Left lung (tissue), 10 donors: ENCODE results near the gene AMH. TPM values are rescaled to one million over a fixed set of nuclear protein-coding genes. Genes with fewer than 3 reads are reported as not detected.

ENCODE experiments used
- ATAC-seq: fragments of 200-7000 bp; cut with Tn5 transposase; one replicate; pipeline ENCODE4 v1.9.1; 2020; ENCODE audit warnings: moderate library complexity
- DNase-seq, 4 donors: peaks; one replicate each; pipeline ENCODE4 v3.0.0-alpha.2; 2013 to 2020
- H3K27ac ChIP-seq, 2 donors: fragments of 200-600 bp; sonication (generic) in 1 of 2; one replicate each; pipeline versions ENCODE4 v1.5.0 to v1.8.0; 2020 to 2021
- H3K27me3 ChIP-seq, 2 donors: fragments of 200-600 bp; sonication (generic) in 1 of 2; one replicate each; pipeline versions ENCODE4 v1.5.0 to v1.8.0; 2020 to 2021
- H3K36me3 ChIP-seq, 2 donors: fragments of 200-600 bp; sonication (generic) in 1 of 2; one replicate each; pipeline versions ENCODE4 v1.5.0 to v1.8.0; 2020 to 2021
- H3K4me1 ChIP-seq, 2 donors: fragments of 200-600 bp; one replicate each; pipeline ENCODE4 v1.8.0; 2021
- H3K4me3 ChIP-seq, 2 donors: fragments of 200-600 bp; sonication (generic) in 1 of 2; one replicate each; pipeline versions ENCODE4 v1.5.0 to v1.8.0; 2020 to 2021; ENCODE audit warnings: mild to moderate bottlenecking in 1 of 2
- H3K9me3 ChIP-seq, 2 donors: fragments of 200-600 bp; sonication (generic) in 1 of 2; one replicate each; pipeline versions ENCODE4 v1.5.0 to v1.8.0; 2020 to 2021
- intact Hi-C, 2 donors: fragments of 100-400 bp; cut with DNase I; formaldehyde crosslinking; loops; one replicate each; pipeline versions ENCODE4 v1.11.2 to v1.14.2; 2022
- polyA plus RNA-seq, 6 donors: library from polyadenylated mRNA; unstranded; fragments of 120-200 nt; gene quantifications; one replicate each; pipeline ENCODE4 v1.2.1, GENCODE V29; 2013; ENCODE audit not compliant: insufficient read length in 6 of 6
- total RNA-seq, 2 donors: library from RNA; stranded (reverse); fragmentation: NEBNext Ultra II Directional; extraction: Animal tissue kit (Norgen Biotek cat#: 25700); gene quantifications; one replicate each; pipeline ENCODE4 v1.2.1, GENCODE V29; 2021
- TF ChIP-seq, protein P1 (sequence below), 2 donors: fragments of 200-600 bp; sonication (generic) in 1 of 2; IDR thresholded peaks; one replicate each; pipeline versions ENCODE4 v1.5.0 to v1.8.0; 2021; ENCODE audit warnings: antibody characterized with exemption in 2 of 2
- donor health status: DM: no; HTN: yes; CAD: no.
- donor health status: DM: no; HTN: no; CAD: no.

Gene AMH
- total and polyA plus RNA-seq, 8 donors = 0.13 to 3.7 (median 1.2) TPM

DNA sequence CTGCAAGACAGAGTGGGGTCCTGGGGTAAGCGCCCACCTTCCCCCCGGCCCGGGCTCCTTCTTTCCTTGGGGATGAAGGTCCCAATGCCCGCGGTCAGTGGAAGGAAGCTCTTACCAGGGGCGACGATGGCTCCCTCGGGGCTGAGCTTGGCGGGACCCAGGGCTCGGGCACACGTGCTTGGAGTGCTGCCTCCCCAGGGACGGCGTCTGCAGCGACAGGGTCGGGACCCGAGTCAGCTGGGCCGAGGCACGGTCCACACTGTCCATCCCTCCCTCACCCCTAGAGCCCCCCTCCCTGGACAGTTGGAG is 3.6 kb downstream of the AMH start:
- Histone ChIP-seq H3K36me3 (peaks cover 0 to 18% of the 10 kb centered on the region in 2 donors), H3K27ac (no peak overlapping the region), H3K4me3 (peak overlapping the region in 1 of 2 donors; percentile 3), H3K4me1 (peaks cover 23 to 41% of the 10 kb centered on the region in 2 donors), H3K9me3 (no peaks in the 10 kb centered on the region), H3K27me3 (peaks cover 53 to 60% of the 10 kb centered on the region in 2 donors)
- ATAC-seq (no peak), DNase-seq (no peak)
- intact Hi-C loops = no loop called here
- TF ChIP-seq, protein P1, sequence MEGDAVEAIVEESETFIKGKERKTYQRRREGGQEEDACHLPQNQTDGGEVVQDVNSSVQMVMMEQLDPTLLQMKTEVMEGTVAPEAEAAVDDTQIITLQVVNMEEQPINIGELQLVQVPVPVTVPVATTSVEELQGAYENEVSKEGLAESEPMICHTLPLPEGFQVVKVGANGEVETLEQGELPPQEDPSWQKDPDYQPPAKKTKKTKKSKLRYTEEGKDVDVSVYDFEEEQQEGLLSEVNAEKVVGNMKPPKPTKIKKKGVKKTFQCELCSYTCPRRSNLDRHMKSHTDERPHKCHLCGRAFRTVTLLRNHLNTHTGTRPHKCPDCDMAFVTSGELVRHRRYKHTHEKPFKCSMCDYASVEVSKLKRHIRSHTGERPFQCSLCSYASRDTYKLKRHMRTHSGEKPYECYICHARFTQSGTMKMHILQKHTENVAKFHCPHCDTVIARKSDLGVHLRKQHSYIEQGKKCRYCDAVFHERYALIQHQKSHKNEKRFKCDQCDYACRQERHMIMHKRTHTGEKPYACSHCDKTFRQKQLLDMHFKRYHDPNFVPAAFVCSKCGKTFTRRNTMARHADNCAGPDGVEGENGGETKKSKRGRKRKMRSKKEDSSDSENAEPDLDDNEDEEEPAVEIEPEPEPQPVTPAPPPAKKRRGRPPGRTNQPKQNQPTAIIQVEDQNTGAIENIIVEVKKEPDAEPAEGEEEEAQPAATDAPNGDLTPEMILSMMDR (IDR thresholded peaks at IDR 0.05) = no peak

DNA sequence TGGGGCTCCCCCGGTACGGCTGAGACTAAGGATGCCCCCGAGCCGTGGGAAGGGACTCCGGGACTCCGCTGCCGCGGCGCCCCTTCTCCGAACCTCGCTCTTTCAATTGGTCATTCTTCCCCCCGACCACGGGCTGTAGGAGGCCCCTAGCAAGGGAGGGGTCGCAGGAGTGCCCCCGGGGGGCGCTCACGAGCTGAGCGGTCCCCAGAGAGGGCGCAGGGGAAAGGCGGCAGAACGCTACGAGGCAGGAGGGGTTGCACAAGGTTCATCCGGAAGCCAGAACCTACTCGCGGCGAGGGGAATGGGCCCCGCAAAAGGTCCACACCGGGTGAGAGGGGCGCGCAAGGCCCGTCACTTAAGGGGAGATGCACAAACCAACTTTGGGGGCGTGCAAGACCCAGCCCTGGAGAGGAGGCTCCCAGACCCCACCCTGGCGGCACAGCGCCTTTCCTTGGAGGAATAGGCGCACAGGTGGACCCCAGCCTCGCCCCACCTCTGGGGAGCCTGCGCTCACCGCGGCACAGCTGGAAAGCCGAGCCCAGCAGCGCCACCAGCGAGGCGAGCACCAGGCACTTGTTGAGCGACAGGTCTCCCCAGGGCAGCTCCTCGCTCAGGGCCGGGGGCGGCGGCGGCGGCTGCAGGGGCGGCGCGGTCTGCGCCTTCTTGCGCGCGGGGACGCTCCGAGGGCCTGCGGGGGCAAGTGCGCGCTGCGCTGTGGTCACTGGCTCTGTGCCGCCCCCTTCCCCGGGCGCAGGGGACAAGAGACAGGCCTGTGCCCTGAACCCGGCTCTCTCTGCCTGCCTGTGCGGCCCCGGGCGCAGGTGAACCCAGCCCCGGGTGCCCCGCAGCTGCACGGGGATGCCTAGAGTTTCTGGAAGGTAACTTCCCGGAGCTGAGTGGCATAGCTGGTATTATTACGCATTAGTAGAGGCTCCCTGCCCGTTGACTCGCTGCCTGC is 4.3 kb downstream of the AMH start:
- no peaks in the 10 kb centered on the region for H3K9me3 ChIP-seq
- intact Hi-C loops = no loop called here
- TF ChIP-seq, protein P1 (IDR thresholded peaks at IDR 0.05) = no peak
- peaks cover 53 to 60% of the 10 kb centered on the region in 2 donors for H3K27me3 ChIP-seq
- ATAC-seq = no peak
- H3K4me3 ChIP-seq = peak overlapping the region in 1 of 2 donors; percentile 3
- H3K27ac ChIP-seq = no peak overlapping the region
- peaks cover 23 to 41% of the 10 kb centered on the region in 2 donors for H3K4me1 ChIP-seq
- peaks cover 0 to 11% of the 10 kb centered on the region in 2 donors for H3K36me3 ChIP-seq
- no peak for DNase-seq

DNA sequence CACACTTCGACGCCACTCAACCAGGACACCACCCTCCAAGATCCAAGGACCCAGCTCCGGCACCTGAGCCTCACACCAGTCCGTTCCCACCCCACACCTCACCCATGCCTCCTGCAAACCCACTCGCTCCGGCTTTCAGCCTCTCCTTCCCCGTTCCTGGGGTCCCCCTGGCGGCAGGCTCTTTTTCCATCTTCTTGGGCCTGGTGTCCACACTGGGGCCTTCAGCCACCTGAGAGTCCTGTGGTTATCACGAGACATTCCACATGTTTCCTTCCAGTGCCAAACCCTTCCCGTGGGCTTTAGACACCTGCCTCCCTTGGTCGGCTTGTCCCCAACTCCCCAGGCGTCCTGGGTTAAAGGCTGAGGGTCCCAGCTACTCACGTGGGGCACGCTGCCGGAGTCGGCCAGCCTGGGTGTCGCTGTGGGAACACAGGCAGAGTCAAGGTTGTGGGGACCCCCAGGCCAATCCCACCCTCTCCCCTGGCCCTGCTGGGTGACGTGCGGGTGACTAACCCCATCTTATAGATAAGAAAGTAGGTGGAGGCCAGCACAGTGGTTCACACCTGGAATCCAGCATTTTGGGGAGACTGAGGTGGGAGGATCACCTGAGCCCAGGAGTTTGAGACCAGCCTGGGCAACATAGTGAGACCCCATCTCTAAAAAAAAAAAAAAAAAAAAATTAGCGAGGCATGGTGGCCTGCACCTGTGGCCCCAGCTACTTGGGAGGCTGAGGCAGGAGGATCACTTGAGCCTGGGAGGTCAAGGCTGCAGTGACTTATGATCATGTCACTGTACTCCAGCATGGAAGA is 5.1 kb downstream of the AMH start:
- no peak for DNase-seq
- TF ChIP-seq, protein P1 (IDR thresholded peaks at IDR 0.05) = no peak
- no peak overlapping the region for H3K4me3 ChIP-seq
- H3K4me1 ChIP-seq = peaks cover 23 to 41% of the 10 kb centered on the region in 2 donors
- intact Hi-C loops = no loop called here
- peaks cover 51 to 57% of the 10 kb centered on the region in 2 donors for H3K27me3 ChIP-seq
- no peaks in the 10 kb centered on the region for H3K9me3 ChIP-seq
- H3K36me3 ChIP-seq = peaks cover 0 to 3% of the 10 kb centered on the region in 2 donors
- no peak for ATAC-seq
- no peak overlapping the region for H3K27ac ChIP-seq

DNA sequence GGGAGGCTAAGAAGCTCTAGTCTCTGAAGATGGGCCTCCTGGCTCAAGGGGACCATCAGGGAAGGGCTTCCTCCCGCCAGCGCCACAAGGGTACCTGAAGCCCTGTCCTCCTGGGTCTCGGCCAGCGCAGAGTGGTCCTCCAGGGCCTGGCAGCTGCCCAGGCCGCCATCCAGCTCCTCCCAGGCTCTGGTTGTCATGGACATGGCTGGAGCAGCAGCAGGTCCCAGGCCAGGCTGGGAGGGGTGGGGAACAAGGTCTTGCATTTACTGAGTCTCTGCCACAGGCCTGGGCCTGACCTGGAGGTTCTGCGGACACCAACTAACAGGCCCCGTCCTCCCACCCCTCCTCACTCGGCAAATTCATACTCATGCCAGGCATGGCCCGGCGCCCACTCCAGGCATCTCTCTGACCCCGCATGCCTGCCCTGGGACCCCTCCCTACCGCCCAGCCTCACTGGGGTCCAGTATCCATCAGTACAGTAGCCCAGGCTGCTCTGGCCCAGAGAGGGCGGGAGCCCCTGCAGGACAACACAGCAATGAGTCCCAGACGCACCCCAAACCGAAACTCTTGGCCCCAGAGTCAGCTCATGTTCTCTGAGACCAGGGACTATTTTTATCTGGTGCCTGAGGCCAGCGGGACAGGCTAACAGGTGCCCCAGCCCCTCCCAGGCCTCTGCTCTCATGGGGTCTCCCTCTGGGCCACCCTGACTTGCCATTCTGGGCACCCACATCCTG is 6.2 kb downstream of the AMH start:
- Histone ChIP-seq H3K4me3 (no peak overlapping the region), H3K9me3 (no peaks in the 10 kb centered on the region), H3K36me3 (no peaks in the 10 kb centered on the region), H3K27ac (no peak overlapping the region), H3K4me1 (peaks cover 23 to 36% of the 10 kb centered on the region in 2 donors), H3K27me3 (peaks cover 41 to 47% of the 10 kb centered on the region in 2 donors)
- TF ChIP-seq, protein P1 (IDR thresholded peaks at IDR 0.05) = no peak
- intact Hi-C loops = no loop called here
- DNase-seq (no peak), ATAC-seq (no peak)
